ENCODE measurements around the gene IFNAR1.

GRCh38 chr21:33313611-33314010 lies 11.2 kb upstream of the IFNAR1 start:
- TF ChIP-seq CTCF (IDR thresholded peaks at IDR 0.05) = no peak
- TF ChIP-seq POLR2AphosphoS5 (IDR thresholded peaks at IDR 0.05; ENCODE audit: insufficient read depth in 1 of 2, low read depth in 1 of 2) = no peak
